ENCODE measurements around the gene TNS3. TPM values are rescaled to one million over a fixed set of nuclear protein-coding genes. Genes with fewer than 3 reads are reported as not detected.

TNS3 gene
- total RNA-seq, 1 experiment from 2014 or later: 135 TPM

GRCh38 chr7:47394216-47394615 is 187.7 kb downstream of the TNS3 start:
- intact Hi-C loops (cut with micrococcal nuclease; ENCODE audit: unreplicated experiment): no loop called here
- no peak for DNase-seq

GRCh38 chr7:47393406-47393805 is 188.5 kb downstream of the TNS3 start:
- H3K4me3 Mint-ChIP-seq (ENCODE audit: low read depth, unreplicated experiment): no peak overlapping the region
- no peaks in the 10 kb centered on the region for H3K4me1 Mint-ChIP-seq (ENCODE audit: low read depth, unreplicated experiment)
- H3K36me3 Mint-ChIP-seq (ENCODE audit: insufficient read depth, unreplicated experiment): peaks cover 26% of the 10 kb centered on the region
- no peak for DNase-seq
- no TSS peak for BruUV-seq (replicated peaks)
- TF ChIP-seq, protein P1, sequence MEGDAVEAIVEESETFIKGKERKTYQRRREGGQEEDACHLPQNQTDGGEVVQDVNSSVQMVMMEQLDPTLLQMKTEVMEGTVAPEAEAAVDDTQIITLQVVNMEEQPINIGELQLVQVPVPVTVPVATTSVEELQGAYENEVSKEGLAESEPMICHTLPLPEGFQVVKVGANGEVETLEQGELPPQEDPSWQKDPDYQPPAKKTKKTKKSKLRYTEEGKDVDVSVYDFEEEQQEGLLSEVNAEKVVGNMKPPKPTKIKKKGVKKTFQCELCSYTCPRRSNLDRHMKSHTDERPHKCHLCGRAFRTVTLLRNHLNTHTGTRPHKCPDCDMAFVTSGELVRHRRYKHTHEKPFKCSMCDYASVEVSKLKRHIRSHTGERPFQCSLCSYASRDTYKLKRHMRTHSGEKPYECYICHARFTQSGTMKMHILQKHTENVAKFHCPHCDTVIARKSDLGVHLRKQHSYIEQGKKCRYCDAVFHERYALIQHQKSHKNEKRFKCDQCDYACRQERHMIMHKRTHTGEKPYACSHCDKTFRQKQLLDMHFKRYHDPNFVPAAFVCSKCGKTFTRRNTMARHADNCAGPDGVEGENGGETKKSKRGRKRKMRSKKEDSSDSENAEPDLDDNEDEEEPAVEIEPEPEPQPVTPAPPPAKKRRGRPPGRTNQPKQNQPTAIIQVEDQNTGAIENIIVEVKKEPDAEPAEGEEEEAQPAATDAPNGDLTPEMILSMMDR (IDR thresholded peaks at IDR 0.05; ENCODE audit: unreplicated experiment): no peak
- intact Hi-C loops (cut with micrococcal nuclease; ENCODE audit: unreplicated experiment): no loop called here
- CTCF ChIA-PET: no interaction called here
- no peaks in the 10 kb centered on the region for H3K9me3 Mint-ChIP-seq (ENCODE audit: low read depth, unreplicated experiment)
- no peaks in the 10 kb centered on the region for H3K27me3 Mint-ChIP-seq (ENCODE audit: unreplicated experiment)
- H3K27ac Mint-ChIP-seq (ENCODE audit: unreplicated experiment): no peak overlapping the region

More at GRCh38 chr7:47394216-47394615, 187.7 kb downstream of the TNS3 start:
- TF ChIP-seq, protein P1 (IDR thresholded peaks at IDR 0.05; ENCODE audit: unreplicated experiment): no peak
- H3K4me3 Mint-ChIP-seq (ENCODE audit: low read depth, unreplicated experiment): no peak overlapping the region
- H3K27ac Mint-ChIP-seq (ENCODE audit: unreplicated experiment): no peak overlapping the region
- no TSS peak for BruUV-seq (replicated peaks)
- CTCF ChIA-PET: no interaction called here
- no peaks in the 10 kb centered on the region for H3K27me3 Mint-ChIP-seq (ENCODE audit: unreplicated experiment)
- H3K36me3 Mint-ChIP-seq (ENCODE audit: insufficient read depth, unreplicated experiment): peaks cover 26% of the 10 kb centered on the region
- no peaks in the 10 kb centered on the region for H3K9me3 Mint-ChIP-seq (ENCODE audit: low read depth, unreplicated experiment)
- H3K4me1 Mint-ChIP-seq (ENCODE audit: low read depth, unreplicated experiment): no peaks in the 10 kb centered on the region

- peaks cover 21% of the 10 kb centered on the region for H3K36me3 Mint-ChIP-seq (ENCODE audit: insufficient read depth, unreplicated experiment)
- no peaks in the 10 kb centered on the region for H3K9me3 Mint-ChIP-seq (ENCODE audit: low read depth, unreplicated experiment)
- no peak overlapping the region for H3K4me3 Mint-ChIP-seq (ENCODE audit: low read depth, unreplicated experiment)
- intact Hi-C loops (cut with micrococcal nuclease; ENCODE audit: unreplicated experiment): no loop called here
- DNase-seq: no peak
- no peak overlapping the region for H3K27ac Mint-ChIP-seq (ENCODE audit: unreplicated experiment)
- no TSS peak for BruUV-seq (replicated peaks)
- TF ChIP-seq, protein P1 (IDR thresholded peaks at IDR 0.05; ENCODE audit: unreplicated experiment): no peak
- CTCF ChIA-PET: no interaction called here
- no peaks in the 10 kb centered on the region for H3K27me3 Mint-ChIP-seq (ENCODE audit: unreplicated experiment)
- no peaks in the 10 kb centered on the region for H3K4me1 Mint-ChIP-seq (ENCODE audit: low read depth, unreplicated experiment)
Observed at GRCh38 chr7:47392241-47392759, 189.6 kb downstream of the TNS3 start.

DNA sequence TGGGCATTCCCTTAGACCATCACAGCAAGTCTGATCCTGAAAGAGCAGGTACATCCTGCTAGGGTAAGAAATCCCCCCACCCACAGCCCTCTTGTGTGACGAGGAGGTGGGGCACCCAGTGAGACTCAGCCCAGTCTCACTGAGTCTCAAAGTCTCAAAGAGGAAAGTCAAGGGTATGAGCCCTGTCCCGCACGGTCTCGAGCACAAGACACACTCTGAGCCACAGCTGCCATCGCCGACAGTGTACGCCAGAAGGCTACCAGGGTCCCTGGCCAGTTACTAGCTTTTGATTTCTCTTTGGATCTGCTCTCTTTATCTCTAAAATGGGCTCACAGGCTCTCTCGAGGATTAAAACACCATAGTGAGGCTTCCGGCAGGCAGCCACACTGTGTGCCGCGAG is 190.2 kb downstream of the TNS3 start:
- Mint-ChIP-seq H3K4me3 (ENCODE audit: low read depth, unreplicated experiment) (no peak overlapping the region), H3K27ac (ENCODE audit: unreplicated experiment) (no peak overlapping the region), H3K36me3 (ENCODE audit: insufficient read depth, unreplicated experiment) (peaks cover 17% of the 10 kb centered on the region), H3K9me3 (ENCODE audit: low read depth, unreplicated experiment) (no peaks in the 10 kb centered on the region), H3K4me1 (ENCODE audit: low read depth, unreplicated experiment) (no peaks in the 10 kb centered on the region), H3K27me3 (ENCODE audit: unreplicated experiment) (no peaks in the 10 kb centered on the region)
- intact Hi-C loops (cut with micrococcal nuclease; ENCODE audit: unreplicated experiment): no loop called here
- CTCF ChIA-PET: no interaction called here
- no TSS peak for BruUV-seq (replicated peaks)
- no peak for DNase-seq
- TF ChIP-seq, protein P1 (IDR thresholded peaks at IDR 0.05; ENCODE audit: unreplicated experiment): no peak
